AG04450 (cell line): ENCODE results near the gene RRAGC. TPM values are rescaled to one million over a fixed set of nuclear protein-coding genes. Genes with fewer than 3 reads are reported as not detected.

Source experiments
- CTCF ChIA-PET: fragments of 300-600, 350-600 bp; formaldehyde crosslinking; extraction: SDS; loops from one replicate; lab custom pipeline; 2022; ENCODE audit warnings: antibody characterized with exemption, inconsistent platforms; lab: Charles Lee
- POLR2A ChIA-PET: fragments of 350-600 bp; formaldehyde crosslinking; extraction: SDS; loops from one replicate; lab custom pipeline; 2021; ENCODE audit warnings: antibody characterized with exemption, inconsistent platforms; lab: Yijun Ruan, JAX
- DNase-seq: peaks from one replicate; pipeline ENCODE4 v3.0.0-alpha.2; 2011; ENCODE audit warnings: low read depth, low spot score
- H3K27ac ChIP-seq: one replicate; pipeline ENCODE4 v1.5.1; 2012; ENCODE audit warnings: low read depth, low read length, control low read depth
- H3K27me3 ChIP-seq: one replicate; pipeline ENCODE4 v1.6.0; 2012; ENCODE audit warnings: low read length; ENCODE audit not compliant: control insufficient read depth, insufficient read depth
- H3K4me3 ChIP-seq: 2 replicates; pipeline ENCODE4 v1.5.1; 2011; ENCODE audit warnings: mild to moderate bottlenecking, low read depth, low read length, control low read depth
- H3K9me3 ChIP-seq: 2 replicates; pipeline ENCODE4 v1.5.1; 2012; ENCODE audit warnings: low read length; ENCODE audit not compliant: control insufficient read depth, insufficient read depth
- polyA plus RNA-seq: library from polyadenylated mRNA; depleted of rRNA; stranded (reverse); fragments of >200 nt; gene quantifications from 2 replicates; pipeline ENCODE4 v1.2.3, GENCODE V29; 2011
- TF ChIP-seq, protein P1 (sequence below): IDR thresholded peaks from 2 replicates; pipeline ENCODE4 v1.5.1; 2011; ENCODE audit warnings: low read depth, low read length, control low read depth, inconsistent platforms

RRAGC gene
- polyA plus RNA-seq, 1 experiment = 24.9 TPM

- no peaks in the 10 kb centered on the region for H3K27me3 ChIP-seq
- no peak for DNase-seq
- H3K4me3 ChIP-seq = no peak overlapping the region
- CTCF ChIA-PET = no interaction called here
- H3K27ac ChIP-seq = no peak overlapping the region
- H3K9me3 ChIP-seq = no peaks in the 10 kb centered on the region
- TF ChIP-seq, protein P1, sequence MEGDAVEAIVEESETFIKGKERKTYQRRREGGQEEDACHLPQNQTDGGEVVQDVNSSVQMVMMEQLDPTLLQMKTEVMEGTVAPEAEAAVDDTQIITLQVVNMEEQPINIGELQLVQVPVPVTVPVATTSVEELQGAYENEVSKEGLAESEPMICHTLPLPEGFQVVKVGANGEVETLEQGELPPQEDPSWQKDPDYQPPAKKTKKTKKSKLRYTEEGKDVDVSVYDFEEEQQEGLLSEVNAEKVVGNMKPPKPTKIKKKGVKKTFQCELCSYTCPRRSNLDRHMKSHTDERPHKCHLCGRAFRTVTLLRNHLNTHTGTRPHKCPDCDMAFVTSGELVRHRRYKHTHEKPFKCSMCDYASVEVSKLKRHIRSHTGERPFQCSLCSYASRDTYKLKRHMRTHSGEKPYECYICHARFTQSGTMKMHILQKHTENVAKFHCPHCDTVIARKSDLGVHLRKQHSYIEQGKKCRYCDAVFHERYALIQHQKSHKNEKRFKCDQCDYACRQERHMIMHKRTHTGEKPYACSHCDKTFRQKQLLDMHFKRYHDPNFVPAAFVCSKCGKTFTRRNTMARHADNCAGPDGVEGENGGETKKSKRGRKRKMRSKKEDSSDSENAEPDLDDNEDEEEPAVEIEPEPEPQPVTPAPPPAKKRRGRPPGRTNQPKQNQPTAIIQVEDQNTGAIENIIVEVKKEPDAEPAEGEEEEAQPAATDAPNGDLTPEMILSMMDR = no peak
- POLR2A ChIA-PET = no interaction called here
Measured at GRCh38 chr1:38898653-38899230, 39.2 kb upstream of the RRAGC start.

DNA sequence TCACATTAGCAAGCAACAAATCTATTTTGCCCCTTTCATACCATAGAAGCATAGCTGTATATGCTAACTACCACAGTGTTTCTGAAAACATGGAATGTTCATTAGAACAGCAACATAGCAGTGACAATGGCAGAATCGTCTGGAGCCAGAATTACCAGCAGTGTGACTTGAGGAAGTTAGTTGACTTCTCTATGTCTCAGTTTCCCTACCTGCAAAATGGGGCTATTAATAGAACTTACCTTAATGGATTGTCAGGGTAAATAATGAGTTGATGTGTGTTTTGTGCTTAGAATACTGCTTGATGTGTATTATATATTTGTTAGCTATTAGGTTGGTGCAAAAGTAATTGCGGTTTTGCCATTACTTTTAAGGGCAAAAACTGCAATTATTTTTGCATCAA, 36.6 kb upstream of the RRAGC start:
- CTCF ChIA-PET = no interaction called here
- no peaks in the 10 kb centered on the region for H3K9me3 ChIP-seq
- TF ChIP-seq, protein P1 = no peak

DNA sequence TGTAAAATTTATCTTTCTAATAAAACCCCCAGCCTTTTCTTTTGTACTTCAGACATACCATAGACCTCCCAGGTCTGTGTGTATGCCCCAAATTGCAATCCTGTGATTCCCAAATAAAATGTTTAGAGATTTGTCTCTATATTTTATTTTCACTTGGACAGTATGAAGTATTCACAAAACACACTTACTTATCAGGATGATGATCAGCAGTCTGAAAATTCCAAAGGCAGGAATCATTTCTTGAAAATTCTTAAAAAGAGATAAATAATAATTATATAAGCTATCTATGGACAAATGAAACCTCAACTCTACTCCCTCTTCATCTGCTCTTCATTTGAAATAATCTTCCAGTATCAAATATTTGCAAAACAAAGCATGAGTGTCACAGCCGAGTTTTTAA, 33.4 kb upstream of the RRAGC start:
- ChIA-PET CTCF (no interaction called here), POLR2A (no interaction called here)
- no peak for DNase-seq
- no peaks in the 10 kb centered on the region for H3K9me3 ChIP-seq
- TF ChIP-seq, protein P1 = no peak
- H3K4me3 ChIP-seq = no peak overlapping the region
- H3K27ac ChIP-seq = no peak overlapping the region
- no peaks in the 10 kb centered on the region for H3K27me3 ChIP-seq

More for the DNA sequence above, 36.6 kb upstream of the RRAGC start:
- Histone ChIP-seq H3K27ac (no peak overlapping the region), H3K4me3 (no peak overlapping the region), H3K27me3 (no peaks in the 10 kb centered on the region)
- no peak for DNase-seq
- POLR2A ChIA-PET = no interaction called here

DNA sequence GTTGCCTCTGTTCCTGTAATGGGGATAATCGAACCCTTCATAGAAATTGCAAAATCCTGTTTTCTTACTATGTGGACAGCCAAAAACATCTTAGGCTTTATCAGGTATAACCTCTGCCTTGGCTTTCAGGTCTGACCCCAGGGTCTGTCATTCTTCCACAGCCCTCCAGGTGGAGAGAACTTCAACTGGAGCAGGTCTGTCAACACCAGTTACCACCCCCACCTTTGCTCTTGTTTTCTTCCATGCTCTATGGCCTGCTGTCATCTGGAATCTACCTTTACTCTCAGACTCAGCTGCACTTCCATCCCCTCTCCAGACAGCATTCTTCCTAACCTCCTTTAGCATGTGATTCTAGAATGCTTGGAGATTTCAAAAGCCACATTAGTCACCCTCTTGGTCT, 32.2 kb upstream of the RRAGC start:
- Histone ChIP-seq H3K27me3 (no peaks in the 10 kb centered on the region), H3K9me3 (no peaks in the 10 kb centered on the region), H3K27ac (no peak overlapping the region), H3K4me3 (no peak overlapping the region)
- ChIA-PET POLR2A (no interaction called here), CTCF (no interaction called here)
- TF ChIP-seq, protein P1 = no peak
- DNase-seq = no peak

DNA sequence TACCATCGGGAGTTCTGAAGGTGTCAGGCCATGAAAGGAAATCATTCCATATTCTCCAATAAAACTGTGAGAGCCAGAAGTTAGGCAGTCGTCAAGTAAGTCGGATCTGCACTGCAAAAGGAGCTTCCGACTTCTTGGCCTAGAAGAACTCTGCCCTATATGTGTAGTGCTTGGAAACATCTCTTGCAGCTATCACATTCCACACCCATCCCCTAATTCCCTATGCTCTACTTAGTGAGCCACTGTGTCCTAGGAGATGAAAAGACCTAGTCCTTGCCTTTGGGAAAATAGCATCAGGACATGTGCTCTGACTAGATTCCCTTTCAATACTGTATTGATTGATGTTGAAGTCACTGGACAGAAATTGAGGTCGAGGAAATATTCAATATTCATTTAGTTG, 30.0 kb upstream of the RRAGC start:
- TF ChIP-seq, protein P1 = no peak
- Histone ChIP-seq H3K9me3 (no peaks in the 10 kb centered on the region), H3K4me3 (no peak overlapping the region), H3K27ac (no peak overlapping the region), H3K27me3 (no peaks in the 10 kb centered on the region)
- ChIA-PET POLR2A (no interaction called here), CTCF (no interaction called here)
- no peak for DNase-seq
